HG03108 (cell line): ENCODE measurements around the gene RPUSD4.
"Not testable (repeated sequence)": the region's sequence is repeated elsewhere in the genome, so short reads cannot be mapped to it uniquely, and the experiment has no call there.

Source experiments
- ATAC-seq: cut with Tn5 transposase; IDR thresholded peaks from one replicate; pipeline ENCODE4 v1.9.1; 2021; ENCODE audit warnings: moderate library complexity; ENCODE audit not compliant: unreplicated experiment

RPUSD4 gene, protein sequence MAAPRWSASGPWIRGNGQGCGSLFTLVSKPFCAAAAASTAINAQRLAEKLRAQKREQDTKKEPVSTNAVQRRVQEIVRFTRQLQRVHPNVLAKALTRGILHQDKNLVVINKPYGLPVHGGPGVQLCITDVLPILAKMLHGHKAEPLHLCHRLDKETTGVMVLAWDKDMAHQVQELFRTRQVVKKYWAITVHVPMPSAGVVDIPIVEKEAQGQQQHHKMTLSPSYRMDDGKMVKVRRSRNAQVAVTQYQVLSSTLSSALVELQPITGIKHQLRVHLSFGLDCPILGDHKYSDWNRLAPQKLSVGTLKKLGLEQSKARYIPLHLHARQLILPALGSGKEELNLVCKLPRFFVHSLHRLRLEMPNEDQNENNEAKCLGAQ

DNA sequence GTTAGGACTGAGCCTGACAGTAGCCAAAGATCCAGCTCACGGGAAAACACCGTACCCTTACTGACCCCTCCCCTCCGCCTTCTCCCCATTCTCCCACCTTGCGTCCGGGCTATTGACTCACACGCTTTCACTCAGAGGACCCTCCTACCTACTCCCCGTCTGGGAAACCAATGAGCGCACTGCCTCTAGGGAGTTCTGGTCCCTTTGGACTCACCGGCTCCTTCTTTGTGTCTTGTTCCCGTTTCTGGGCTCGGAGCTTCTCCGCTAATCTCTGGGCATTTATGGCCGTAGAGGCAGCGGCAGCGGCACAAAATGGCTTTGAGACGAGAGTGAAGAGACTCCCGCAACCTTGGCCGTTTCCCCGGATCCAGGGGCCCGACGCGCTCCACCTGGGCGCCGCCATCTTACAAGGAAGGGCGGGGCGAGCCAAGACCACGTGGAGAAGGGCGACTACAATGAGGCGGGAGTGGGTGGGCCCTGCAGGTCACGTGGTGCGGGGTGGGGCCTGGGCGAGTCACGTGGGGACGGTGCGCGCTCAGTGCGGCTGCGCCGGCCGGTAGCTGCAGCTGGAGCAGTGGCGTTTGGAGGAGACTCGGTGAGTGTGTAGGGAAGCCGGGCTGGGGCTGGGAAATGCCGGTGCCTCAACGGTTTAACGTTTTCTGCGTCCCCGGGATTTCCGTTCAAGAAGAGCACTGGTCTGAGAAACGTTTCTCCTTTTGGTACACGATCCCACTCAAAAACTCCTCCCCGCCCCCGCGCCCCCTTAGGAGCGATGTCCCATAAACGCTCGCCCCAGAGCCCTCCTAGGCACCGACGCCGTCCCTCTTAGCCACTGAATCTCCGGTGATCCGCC is at the start of gene RPUSD4, which contains the start of gene FAM118B:
Gene RPUSD4, minus strand, starts transcription at position 415 of the 853 bp plus-strand sequence. Its CDS starts 12 bp downstream, at position 403.
Gene FAM118B, plus strand, starts transcription at position 547 of the 853 bp plus-strand sequence. CDS start 23,220 bp downstream, outside the sequence.
- peak; percentile 96 for ATAC-seq

DNA sequence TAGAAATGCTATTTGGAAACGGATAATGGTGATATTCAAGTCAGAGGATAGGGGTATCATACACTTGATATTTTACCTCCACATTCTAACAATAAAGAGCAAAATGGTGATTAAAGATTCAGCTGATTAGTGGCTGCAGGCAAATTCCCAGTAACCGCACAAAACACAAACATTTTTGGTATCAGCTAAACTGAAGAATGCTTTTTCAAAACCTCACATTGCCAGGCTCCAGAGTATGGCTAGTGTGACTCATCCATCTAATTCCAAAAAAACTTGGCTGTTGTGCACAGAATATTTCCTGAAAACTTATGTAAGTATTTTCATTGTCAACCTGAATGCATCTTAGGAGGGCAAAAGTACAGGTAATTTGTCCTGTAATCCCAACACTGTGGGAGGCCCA is 46.3 kb upstream of the RPUSD4 start:
- ATAC-seq = no peak

DNA sequence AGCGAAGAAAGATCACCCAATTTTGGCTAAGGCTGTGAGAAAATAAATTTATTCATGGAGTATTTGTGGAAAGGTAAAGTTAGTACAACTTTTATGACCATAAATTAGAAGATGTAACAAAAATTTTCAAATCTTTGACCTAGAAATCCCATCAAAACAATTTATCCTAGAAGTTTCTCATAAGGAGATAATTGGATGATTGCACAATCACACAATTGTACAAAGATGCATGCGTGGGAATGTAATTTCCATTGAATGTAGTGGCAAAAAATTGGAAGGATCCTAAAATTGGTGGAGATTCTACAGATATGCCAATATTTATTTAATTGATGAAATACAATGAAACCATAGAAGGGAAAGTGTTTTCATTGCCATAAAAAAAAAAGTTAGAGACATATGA is 45.7 kb upstream of the RPUSD4 start:
- no peak for ATAC-seq

DNA sequence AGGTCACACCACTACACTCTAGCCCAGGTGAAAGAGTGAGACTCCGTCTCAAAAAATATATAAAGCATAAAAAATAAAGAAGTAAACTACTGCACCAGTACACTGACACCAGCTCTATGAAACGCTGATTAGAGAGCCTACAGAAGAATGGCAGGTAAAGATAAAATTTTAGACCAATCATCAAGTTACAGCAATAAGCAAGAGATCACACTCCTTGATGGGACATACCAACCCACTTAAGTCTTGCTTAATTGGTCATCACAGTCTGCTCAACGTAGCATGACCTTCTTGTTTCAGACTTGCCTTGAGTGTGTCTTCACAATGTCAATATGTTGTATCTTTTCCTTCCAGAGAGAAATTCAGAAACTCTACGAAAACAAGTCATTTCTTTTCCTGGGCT is 44.8 kb upstream of the RPUSD4 start:
- ATAC-seq = no peak

DNA sequence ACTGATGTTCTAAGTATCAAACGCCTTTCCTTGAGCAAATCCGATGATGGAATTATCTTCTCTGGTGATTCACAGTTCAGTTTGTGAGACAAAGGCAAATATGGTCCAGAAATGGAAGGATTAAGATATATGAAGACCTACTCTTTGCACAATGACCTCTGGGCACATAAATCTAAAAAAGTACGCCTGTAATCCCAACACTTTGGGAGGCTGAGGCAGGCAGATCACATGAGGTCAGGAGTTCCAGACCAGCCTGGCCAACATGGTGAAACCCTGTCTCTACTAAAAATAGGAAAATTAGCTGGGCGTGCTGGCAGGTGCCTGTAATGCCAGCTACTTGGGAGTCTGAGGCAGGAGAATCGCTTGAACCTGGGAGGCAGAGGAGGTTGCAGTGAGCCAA is 44.1 kb upstream of the RPUSD4 start:
- not testable (repeated sequence) for ATAC-seq

DNA sequence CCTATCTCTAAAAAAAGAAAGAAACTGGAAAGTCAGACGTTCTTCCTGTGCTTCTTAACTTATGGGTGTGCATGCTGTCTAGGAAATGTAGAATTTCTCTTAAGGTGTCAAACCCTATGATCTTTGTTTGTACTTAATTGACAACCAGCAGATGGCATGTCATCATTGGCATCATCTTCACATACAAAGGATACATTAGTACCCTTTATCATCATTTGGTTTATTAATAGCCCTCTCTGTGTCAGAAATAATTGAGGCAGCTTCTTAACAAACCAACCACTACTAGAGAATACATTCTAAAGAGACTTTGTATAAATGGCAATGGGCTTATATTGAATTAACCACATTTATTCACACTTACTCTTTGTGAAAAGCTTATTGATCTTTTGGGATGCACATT is 43.4 kb upstream of the RPUSD4 start:
- no peak for ATAC-seq

DNA sequence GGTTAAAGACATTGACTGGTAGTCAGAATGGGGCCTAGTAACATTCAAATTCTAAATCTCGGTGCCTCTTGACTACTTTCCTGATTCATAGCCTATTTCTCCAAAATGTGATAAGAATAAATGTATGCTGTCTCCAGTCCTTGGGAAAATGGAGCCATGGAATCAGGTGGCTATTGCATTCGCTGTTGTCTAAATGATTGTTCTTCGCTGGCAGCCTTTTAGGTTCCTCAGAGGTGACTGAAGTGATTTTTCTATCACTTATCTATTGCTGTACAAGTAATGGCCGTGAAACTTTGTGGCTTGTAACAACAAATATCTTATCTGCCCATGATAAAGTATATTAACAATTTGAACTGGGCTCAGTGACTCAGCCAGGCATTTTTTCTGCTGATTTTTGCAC is 41.8 kb upstream of the RPUSD4 start:
- ATAC-seq = no peak

DNA sequence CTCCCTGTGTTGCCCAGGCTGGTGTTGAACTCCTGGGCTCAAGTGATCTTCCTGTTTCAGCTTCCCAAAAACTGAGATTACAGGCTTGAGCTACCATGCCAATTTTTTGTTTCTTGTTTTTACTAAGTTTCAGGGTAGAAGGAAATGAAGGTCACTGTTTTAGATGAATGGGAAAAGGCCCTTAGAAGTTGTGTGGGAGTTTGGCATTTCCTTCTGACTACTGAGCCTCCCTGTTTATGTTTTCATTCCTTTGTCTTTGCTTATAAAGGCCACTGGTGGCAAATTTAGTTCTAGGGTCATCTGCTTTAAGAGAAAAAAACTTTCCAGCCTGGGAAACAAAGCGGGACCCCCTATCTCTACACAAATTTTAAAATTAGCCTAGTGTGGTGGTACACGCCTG is 35.2 kb upstream of the RPUSD4 start:
- ATAC-seq = no peak

DNA sequence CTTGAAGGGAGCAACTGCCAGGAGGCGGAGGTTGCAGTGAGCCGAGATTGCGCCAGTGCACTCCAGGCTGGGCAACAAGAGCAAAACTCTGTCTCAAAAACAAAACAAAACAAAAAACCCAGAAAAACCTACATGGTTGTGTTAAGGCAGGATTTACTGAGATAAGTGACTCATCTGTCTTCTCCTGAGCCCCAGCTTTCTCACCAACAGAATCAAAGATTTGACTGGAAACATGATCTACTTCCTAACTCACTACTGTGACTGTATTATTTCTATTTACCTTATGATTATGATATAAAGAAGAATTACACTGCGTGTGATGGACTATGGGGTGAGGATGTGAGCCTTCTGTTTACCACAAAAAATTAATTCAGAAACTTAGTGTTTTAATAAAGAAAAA is 21.9 kb upstream of the RPUSD4 start:
- no peak for ATAC-seq

DNA sequence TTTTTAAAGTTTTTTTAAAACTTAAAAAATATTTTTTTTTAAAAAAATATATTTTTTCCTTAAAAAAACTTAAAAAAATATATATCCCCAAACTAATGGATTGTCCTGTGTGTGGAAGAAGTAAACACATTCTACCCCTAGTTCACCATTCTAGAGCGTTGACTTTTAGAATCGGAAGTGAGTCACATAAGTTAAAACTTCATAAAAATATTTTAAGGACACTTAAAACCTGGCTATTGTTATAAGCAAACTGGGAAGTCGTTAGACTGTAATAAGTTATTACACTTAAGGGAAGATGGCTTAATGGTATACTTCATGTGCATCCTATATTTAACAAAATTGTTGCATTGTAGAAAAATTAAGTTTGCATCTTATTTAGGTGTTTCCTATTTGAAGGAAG is 21.2 kb upstream of the RPUSD4 start:
- ATAC-seq = no peak

DNA sequence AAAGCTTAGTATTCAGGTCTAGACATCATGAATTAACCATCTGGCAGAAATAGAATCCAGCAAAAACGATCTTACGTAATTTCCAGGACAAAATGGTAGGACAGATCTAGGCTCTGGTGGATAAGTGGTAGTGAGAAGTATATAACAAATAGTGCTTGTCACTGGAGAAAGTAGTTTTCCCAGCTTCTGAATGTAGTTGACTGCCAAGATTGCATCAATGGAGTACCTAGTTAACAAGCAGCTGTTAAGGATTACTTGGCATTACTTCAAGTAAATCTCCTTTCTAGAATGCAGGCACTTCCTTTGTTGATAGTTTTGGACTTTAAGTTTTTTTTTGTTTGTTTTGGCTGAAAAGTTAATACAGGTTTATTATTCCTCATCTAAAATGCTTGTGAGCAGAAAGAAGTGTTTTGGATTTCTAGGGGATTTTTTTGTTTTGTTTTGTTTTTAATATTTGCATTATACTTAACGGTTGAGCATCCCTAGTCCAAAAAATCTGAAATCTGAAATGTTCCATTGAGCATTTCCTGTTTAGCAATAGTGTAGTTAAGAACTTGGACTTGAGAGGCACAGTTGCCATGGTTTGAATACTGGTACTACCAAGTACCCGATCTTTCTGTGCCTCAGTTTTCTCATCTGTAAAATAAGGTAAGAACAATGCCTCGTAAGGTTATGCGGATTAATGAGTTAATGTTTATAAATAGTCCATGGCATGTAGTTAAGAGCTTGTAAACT is 20.4 kb upstream of the RPUSD4 start:
- ATAC-seq = no peak

DNA sequence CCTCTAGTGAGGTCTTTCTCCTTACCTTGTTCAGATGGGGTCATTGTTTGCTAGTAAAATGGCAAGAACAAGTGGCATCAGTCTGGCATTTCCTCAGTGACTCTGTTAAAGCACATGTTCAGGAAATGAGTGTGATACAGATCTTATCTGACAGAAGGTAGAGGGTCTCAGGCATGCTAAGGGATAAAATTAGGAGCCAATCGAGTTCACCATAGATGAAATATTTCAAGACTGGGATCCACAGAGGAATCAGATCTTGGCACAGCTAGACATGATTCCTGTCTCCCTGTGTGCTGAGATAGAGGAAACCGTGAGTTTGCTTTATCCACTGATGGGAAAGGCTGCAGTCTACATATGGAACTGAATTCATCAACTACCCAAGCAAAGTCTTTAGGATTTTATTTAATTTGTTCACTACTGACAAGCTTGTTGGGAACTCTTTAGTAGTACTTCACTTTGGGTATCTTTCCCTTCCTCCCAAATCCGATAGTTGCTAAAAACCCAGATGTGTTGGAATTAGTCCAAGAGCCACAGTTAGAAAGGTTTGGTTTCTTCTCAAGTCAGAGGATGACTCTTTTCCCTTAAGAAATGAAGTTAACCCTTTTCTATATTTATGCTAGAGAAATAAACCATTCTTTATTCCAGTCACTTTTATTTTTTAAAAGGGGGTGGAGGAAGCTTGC is 18.5 kb upstream of the RPUSD4 start:
- no peak for ATAC-seq

DNA sequence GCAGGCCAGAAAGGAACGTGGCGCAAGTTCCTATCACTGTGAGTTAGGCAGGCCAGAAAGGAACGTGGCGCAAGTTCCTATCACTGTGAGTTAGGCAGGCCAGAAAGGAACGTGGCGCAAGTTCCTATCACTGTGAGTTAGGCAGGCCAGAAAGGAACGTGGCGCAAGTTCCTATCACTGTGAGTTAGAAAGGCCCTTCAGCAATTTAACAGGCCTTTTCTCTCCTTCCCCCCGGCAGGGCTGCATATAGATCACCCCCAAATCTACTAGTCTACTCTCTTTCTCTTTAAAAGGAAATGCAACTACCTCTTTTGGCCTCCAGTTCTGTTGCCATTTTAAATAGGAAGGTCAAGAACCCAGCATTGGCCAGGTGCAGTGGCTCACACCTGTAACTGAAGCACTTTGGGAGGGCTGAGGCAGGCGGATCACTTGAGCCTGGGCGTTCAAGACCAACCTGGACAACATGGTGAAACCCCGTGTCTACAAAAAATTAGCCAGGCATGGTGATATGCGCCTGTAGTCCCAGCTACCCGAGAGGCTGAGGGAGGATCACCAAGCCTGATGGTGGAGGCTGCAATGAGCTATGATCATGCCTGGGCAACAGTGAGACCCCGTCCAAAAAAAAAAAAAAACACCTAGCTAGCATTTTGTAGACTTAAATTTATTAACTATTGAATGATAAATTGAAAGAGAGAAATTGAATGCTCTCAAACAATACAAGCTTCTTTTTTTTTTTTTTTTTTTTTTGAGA is 15.1 kb upstream of the RPUSD4 start:
- ATAC-seq = no peak

DNA sequence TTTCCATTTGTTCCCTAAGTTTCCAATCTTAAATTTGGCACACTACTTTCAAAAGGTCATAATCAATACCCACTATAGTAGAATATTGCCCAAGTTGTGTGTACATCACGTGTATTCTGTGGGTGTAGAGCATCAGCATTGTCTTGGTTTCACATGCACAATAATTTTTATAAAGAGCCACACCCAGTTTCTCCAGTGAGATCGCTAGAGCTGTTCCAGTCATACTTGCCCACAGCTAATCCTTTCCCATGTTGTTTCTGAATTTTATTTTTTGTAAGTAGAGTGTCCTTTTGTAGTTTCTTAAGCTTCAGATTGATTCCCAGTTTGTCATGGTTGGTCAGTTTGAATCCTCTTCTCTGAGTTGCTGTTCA is 13.8 kb upstream of the RPUSD4 start:
- no peak for ATAC-seq

DNA sequence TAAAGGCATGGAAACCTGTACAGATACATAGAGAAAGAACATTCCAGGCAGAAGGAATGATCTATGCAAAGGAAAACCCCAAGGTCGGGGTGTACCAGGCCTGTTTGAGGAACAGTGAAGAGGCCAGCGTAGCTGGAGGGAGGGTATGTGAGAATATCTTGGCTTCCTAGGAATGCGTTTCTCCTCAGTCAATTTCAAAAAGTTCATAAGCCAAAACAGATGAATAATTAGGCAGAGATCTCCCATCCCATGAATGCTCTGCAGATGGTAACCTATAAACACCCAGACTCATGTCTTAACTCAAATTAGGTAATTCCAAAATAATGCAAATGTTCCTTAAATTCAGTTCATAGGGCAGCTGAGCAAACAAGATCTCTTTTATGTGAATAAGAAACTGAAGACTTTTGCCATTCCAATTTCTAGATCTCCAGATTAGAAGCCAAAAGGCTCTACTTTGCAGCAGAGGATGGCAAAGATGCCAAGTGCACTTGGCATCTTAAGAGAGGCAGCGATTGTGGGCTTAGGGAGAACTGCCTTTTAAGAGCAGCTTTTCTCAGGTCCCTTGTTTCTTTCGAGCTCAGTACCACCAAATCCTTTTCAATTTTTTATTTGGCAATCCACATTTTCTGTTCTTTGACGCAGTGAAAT is 13.3 kb upstream of the RPUSD4 start:
- no peak for ATAC-seq

DNA sequence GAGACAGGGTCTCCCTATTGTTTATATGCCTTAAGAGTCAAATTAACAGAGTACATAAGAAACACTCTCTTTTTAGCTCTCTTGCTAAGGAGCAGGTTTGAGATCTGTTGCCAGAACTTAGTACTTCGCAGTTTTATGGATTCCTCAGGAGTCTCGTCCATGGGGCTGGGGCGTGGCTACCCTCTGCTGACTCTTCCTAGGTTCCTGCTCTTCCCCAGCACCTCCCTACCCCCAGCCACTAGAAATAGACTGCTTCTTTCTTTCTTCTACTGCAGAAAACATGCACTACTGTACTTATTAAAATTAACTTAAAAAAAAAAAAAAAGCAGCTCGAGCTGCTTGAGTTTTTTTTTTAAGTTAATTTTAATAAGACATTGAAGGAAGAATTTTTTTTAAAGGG is 8.1 kb upstream of the RPUSD4 start:
- no peak for ATAC-seq

DNA sequence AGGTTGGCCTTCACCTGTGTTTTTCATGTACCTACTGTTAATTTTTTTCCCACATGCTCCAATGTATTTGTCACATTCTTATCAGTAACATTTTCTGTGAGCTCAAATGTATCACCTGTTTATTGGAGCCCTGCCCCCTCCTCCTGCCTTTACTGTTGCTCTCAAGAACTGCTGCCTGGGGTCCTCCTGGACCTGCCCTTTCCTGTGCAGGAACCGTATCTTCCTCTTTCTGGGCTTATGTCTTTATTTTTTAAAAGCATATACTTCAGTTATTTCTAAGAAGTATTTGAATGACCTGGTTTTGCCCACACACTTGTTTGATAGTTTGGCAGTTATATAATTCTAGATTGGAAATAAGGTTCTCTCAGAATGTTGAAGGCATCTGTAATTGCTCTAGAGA is 6.0 kb upstream of the RPUSD4 start:
- no peak for ATAC-seq

DNA sequence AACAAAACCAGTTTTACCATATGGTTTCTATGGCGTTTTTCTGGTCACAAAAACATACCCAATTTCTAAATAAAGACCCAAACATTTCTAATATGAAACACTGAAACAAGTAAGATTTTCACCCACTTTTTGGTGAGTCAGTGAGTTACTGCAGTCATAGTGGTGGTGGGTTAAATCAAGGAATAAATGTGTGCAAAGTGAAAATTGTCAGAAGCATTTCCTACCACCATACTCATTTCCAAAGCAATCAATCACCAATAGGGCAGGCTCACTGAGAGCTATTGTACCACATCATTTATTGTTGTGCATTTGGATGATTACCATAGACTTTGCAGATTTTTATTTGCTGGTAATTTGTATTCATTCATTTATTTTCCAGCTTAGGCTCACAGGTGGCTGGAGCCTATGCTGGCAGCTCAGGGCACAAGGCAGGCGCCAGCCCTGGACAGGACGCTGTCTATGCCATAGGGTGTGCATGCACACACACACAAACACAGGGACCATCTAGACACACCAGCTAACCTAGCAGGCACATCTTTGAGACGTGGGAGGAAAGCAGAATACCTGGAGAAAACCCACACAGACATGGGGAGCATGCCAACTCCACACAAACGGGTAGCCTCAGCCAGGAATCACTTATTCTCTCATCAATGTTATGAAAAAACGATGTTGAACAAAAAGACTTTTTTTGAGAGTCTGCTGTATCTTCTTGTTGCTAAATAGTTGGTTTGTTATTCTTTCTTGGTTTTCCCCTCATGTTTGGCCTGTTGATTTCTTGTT is 5.3 kb upstream of the RPUSD4 start:
- ATAC-seq = no peak

DNA sequence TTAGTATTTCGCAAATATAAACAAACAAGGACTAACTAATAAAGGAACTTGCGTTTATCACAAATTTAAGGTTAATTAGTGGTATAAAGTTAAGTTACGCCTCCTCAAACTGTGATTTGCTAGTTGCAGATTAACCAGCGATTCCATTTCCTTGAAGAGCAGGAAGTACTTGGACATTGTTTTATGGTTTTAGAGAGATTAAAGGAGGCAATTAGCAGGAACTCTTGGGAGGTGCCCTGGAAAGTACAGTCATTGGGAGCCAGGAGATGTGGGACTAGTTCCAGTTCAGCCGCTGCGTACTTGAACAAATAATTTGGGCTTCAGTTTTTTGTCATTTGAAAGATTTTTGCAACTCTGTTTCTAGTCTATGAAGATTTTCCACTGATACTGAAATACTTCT is 3.4 kb upstream of the RPUSD4 start:
- ATAC-seq = no peak
